22Rv1 (cell line): Measurements from ENCODE around the gene HMOX1.

Experiments
- H3K27ac ChIP-seq: fragments of 450-650 bp; 2 replicates; pipeline ENCODE4 v1.5.1; 2017
- ZFX ChIP-seq: fragments of 450-650 bp; IDR thresholded peaks from 2 replicates; pipeline ENCODE4 v1.6.1; 2017; ENCODE audit warnings: antibody characterized with exemption, borderline replicate concordance
- TF ChIP-seq, protein P1 (sequence below): fragments of 450-650 bp; IDR thresholded peaks from 2 replicates; pipeline ENCODE4 v1.5.1; 2017; ENCODE audit warnings: mild to moderate bottlenecking

HMOX1 gene

DNA sequence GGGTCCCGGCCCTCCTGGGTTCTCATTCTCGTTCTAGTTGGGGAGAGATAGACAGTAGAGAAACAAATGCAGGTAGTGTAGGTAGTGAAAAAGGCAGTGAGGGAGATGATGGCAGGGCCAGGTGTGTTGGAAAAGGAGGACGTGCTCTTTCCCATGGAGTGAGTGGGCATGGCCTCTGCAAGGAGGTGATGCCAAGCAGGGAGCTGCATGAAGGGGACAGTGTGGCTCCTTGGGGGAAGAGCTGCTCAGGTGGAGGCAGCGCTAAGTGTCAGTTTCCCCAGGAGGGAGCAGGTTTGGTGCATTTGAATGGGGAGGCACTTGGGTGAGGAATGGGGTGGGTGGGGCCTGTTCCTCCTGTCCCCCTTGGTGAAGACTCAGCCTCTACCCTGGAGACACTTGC, 41.2 kb downstream of the HMOX1 start:
- no peak overlapping the region for H3K27ac ChIP-seq
- no peak for TF ChIP-seq ZFX
- TF ChIP-seq, protein P1, sequence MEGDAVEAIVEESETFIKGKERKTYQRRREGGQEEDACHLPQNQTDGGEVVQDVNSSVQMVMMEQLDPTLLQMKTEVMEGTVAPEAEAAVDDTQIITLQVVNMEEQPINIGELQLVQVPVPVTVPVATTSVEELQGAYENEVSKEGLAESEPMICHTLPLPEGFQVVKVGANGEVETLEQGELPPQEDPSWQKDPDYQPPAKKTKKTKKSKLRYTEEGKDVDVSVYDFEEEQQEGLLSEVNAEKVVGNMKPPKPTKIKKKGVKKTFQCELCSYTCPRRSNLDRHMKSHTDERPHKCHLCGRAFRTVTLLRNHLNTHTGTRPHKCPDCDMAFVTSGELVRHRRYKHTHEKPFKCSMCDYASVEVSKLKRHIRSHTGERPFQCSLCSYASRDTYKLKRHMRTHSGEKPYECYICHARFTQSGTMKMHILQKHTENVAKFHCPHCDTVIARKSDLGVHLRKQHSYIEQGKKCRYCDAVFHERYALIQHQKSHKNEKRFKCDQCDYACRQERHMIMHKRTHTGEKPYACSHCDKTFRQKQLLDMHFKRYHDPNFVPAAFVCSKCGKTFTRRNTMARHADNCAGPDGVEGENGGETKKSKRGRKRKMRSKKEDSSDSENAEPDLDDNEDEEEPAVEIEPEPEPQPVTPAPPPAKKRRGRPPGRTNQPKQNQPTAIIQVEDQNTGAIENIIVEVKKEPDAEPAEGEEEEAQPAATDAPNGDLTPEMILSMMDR, result no peak

DNA sequence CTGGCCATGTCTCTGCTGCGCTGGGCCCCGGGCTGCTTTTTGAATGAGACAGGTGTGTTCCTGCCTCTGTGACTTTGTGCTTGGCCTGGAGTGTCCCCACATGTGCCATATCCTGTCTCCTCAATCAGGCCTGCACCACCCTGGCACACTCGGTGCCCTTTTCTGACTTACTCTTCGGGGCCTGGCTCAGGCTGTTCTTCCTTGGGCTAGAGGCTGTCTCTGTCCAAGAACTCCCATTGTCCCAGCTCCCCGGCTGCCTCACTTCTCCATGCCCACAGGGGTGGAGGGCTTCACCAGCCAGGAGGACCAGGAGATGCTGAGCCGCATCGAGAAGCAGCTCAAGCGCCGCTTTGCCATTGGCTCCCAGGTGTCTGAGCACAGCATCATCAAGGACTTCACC, 42.0 kb downstream of the HMOX1 start:
- H3K27ac ChIP-seq, result no peak overlapping the region
- TF ChIP-seq, protein P1, result no peak
- TF ChIP-seq ZFX, result no peak

DNA sequence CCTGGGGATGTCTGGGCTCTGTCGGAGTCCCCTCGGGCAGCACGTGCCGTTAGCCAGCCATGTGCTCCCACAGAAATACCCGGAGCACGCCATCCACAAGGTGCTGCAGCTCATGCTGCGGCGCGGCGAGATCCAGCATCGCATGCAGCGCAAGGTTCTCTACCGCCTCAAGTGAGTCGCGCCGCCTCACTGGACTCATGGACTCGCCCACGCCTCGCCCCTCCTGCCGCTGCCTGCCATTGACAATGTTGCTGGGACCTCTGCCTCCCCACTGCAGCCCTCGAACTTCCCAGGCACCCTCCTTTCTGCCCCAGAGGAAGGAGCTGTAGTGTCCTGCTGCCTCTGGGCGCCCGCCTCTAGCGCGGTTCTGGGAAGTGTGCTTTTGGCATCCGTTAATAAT, 43.2 kb downstream of the HMOX1 start:
- no peak for TF ChIP-seq ZFX
- TF ChIP-seq, protein P1, result no peak
- H3K27ac ChIP-seq, result no peak overlapping the region

DNA sequence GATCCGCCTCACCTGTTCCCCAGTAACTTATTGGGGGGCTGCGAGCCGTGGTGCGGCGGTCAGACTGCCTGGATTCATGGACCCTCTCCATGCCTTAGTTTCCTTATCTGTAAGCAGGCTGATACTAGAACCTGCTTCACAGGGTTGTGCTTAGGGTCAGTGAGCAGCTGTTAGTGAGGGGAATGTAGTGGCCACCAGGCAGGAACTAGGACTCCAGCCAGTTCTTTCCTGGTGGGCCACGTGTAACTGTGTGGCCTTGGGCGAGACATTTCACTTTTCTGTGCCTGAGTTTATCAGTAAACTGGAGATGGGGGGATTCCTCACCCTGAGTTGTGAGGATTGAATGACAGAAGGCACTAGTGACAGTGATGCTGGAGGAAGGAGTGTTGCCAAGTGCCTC, 43.9 kb downstream of the HMOX1 start:
- H3K27ac ChIP-seq, result no peak overlapping the region
- TF ChIP-seq, protein P1, result no peak
- TF ChIP-seq ZFX, result no peak

DNA sequence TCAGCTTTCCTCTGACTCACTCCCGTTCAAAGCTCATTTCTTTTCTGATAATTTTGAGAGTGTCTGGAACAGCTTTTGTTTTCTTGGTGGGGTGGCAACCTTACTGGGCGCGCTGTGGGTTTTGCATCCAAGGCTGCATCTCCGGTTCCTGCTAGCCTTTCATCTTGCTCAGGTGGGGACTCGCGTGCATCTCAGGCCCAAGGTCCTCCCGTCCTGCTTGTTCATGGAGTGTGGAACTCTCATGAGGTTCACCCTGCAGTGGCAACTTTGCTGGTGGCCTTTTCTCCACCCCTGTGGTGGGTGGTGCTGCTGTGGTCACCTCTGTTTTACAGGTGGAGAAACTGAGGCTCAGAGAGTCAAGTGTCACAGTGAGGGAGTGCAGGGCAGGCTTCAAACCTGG, 44.6 kb downstream of the HMOX1 start:
- no peak for TF ChIP-seq ZFX
- TF ChIP-seq, protein P1, result no peak
- H3K27ac ChIP-seq, result no peak overlapping the region

DNA sequence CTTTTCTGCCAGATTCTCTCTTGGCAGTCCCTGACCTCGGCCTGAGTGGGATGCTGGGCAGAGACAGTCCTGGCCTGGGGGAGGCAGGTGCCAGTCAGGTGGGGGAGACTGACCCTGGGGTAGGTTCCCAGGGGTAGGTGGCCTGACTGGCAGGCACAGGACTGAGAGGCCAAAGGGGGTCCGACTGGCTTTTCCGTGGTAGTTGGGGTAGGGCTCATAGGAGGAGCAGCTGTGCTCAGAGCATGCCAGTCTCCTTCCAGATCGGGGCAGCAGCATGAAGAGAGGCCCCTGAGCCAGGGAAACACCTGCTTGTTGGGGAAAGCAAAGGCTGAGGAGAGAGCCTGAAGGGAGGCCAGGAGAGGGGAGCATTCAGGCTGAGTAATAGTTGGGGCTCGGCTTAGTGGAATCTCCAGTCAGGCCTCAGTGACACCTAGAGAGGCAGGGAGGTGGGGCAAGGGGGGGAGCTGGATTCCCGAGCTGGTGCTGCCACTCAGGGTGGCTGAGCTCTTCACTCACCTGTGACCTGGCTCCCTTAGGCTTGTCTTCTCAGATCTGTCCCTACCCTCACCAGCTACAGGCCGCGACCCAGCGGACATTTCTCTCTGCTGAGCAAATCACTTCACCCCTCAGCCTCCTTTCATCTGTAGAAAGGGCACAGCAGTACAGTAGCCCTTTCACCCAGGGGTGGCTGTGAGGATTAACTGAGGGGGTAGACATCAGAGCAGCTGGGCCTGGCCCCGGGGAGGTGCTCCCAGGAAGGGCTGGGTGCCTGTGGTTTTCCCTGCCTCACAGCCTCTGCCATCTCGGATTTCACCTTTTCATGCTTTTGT, 45.3 kb downstream of the HMOX1 start:
- TF ChIP-seq ZFX, result no peak
- TF ChIP-seq, protein P1, result no peak
- no peak overlapping the region for H3K27ac ChIP-seq

DNA sequence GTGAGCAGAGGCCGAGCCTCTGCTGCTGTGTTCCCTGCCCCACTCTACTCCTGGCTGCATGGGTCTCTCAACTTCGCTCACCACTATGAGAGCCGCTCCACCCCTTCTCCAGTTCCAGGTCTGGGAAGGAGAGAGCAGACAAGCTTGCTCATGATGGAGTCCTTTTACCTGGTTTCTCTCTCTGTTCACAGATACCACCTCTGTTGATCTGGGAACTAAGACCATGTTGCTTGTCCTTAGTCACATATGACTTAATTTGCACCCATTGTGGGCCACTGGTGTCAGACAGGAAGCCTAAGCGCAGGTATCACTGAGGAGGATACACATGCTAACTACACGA, 45.9 kb downstream of the HMOX1 start:
- no peak for TF ChIP-seq ZFX
- TF ChIP-seq, protein P1, result no peak
- H3K27ac ChIP-seq, result no peak overlapping the region
